HepG2 (cell line): Measurements from ENCODE around the gene TRIM25. TPM values are rescaled to one million over a fixed set of nuclear protein-coding genes. Genes with fewer than 3 reads are reported as not detected.

ENCODE experiments used
- ARID5B ChIP-seq: IDR thresholded peaks from 2 replicates; pipeline ENCODE4 v1.4.0; 2020; ENCODE audit warnings: mild to moderate bottlenecking, missing genetic modification reagents
- E2F5 ChIP-seq: sonication (generic); formaldehyde crosslinking; conservative IDR thresholded peaks from 2 replicates; pipeline ENCODE4 v1.4.0; 2020; ENCODE audit warnings: missing genetic modification reagents
- ESRRA ChIP-seq: sonication (generic); formaldehyde crosslinking; IDR thresholded peaks from 2 replicates; pipeline ENCODE4 v1.5.1; 2020; ENCODE audit warnings: mild to moderate bottlenecking, low read depth, missing genetic modification reagents
- HMG20B ChIP-seq: conservative IDR thresholded peaks from 2 replicates; pipeline ENCODE4 v1.6.1; 2016; ENCODE audit warnings: missing genetic modification reagents, missing compliant biosample characterization
- HNF4A ChIP-seq: sonication (generic); formaldehyde crosslinking; IDR thresholded peaks from 2 replicates; pipeline ENCODE4 v1.4.0; 2020; ENCODE audit warnings: missing genetic modification reagents
- HOXA3 ChIP-seq: sonication (generic); formaldehyde crosslinking; IDR thresholded peaks from 2 replicates; pipeline ENCODE4 v1.5.0; 2020; ENCODE audit warnings: missing genetic modification reagents
- KLF16 ChIP-seq, 2 experiments: sonication (generic) in 1 of 2; formaldehyde crosslinking in 1 of 2; IDR thresholded peaks; 2 replicates each; pipeline versions ENCODE4 v1.6.1 to v1.8.0; 2016 to 2023; ENCODE audit warnings: missing genetic modification reagents in 2 of 2, missing compliant biosample characterization in 1 of 2
- NFYB ChIP-seq: sonication (generic); formaldehyde crosslinking; IDR thresholded peaks from 2 replicates; pipeline ENCODE4 v1.4.0; 2020; ENCODE audit warnings: missing genetic modification reagents
- NR0B2 ChIP-seq: sonication (generic); formaldehyde crosslinking; IDR thresholded peaks from 2 replicates; pipeline ENCODE4 v1.4.0; 2020; ENCODE audit warnings: mild to moderate bottlenecking, missing genetic modification reagents
- PAF1 ChIP-seq: IDR thresholded peaks from 2 replicates; pipeline ENCODE4 v1.6.1; 2016; ENCODE audit warnings: missing genetic modification reagents, missing compliant biosample characterization
- POLR2AphosphoS2 ChIP-seq: IDR thresholded peaks from 2 replicates; pipeline ENCODE4 v1.6.1; 2011; ENCODE audit warnings: low read depth, low read length, improper control_type of control experiment
- SKI ChIP-seq: fragments of 450-650 bp; IDR thresholded peaks from one replicate; pipeline ENCODE4 v1.6.1; 2018; ENCODE audit warnings: mild to moderate bottlenecking; ENCODE audit not compliant: partially characterized antibody
- STAG1 ChIP-seq: sonication (generic); formaldehyde crosslinking; IDR thresholded peaks from 2 replicates; pipeline ENCODE4 v1.4.0; 2020; ENCODE audit warnings: missing genetic modification reagents
- TFE3 ChIP-seq: IDR thresholded peaks from 2 replicates; pipeline ENCODE4 v1.6.1; 2016
- ZIK1 ChIP-seq: sonication (generic); formaldehyde crosslinking; IDR thresholded peaks from 2 replicates; pipeline ENCODE4 v1.5.0; 2020; ENCODE audit warnings: mild to moderate bottlenecking, low read depth, missing genetic modification reagents, borderline replicate concordance
- ZMYM3 ChIP-seq: sonication (generic); formaldehyde crosslinking; IDR thresholded peaks from 2 replicates; pipeline ENCODE4 v1.5.1; 2020; ENCODE audit warnings: mild to moderate bottlenecking, missing genetic modification reagents
- ZNF12 ChIP-seq: sonication (generic); formaldehyde crosslinking; IDR thresholded peaks from 2 replicates; pipeline ENCODE4 v1.5.0; 2020; ENCODE audit warnings: missing genetic modification reagents
- ZNF136 ChIP-seq: sonication (generic); formaldehyde crosslinking; IDR thresholded peaks from 2 replicates; pipeline ENCODE4 v1.8.1; 2022; ENCODE audit warnings: low read depth, mild to moderate bottlenecking, moderate library complexity, missing genetic modification reagents
- ZNF678 ChIP-seq: sonication (generic); formaldehyde crosslinking; IDR thresholded peaks from 2 replicates; pipeline ENCODE4 v1.4.0; 2020; ENCODE audit warnings: mild to moderate bottlenecking, missing genetic modification reagents
- ZNF7 ChIP-seq: IDR thresholded peaks from 2 replicates; pipeline ENCODE4 v1.6.1; 2016; ENCODE audit warnings: missing biosample characterization, missing genetic modification reagents
- ZSCAN12 ChIP-seq: sonication (generic); formaldehyde crosslinking; IDR thresholded peaks from 2 replicates; pipeline ENCODE4 v1.9.0; 2021; ENCODE audit warnings: mild to moderate bottlenecking, missing genetic modification reagents
- ZUFSP ChIP-seq: sonication (generic); formaldehyde crosslinking; IDR thresholded peaks from 2 replicates; pipeline ENCODE4 v1.9.0; 2021; ENCODE audit warnings: missing genetic modification reagents, mild to moderate bottlenecking, borderline replicate concordance
- polyA plus RNA-seq, 8 experiments: library from polyadenylated mRNA; depleted of rRNA in 3 of 8; stranded (reverse) in 7 of 8; unstranded in 1 of 8; fragments of >200 nt; fragmentation: Illumina TruSeq in 4 of 8; extraction: Trizol in 4 of 8; gene quantifications; 2 replicates each; pipeline versions ENCODE4 v1.2.1 to v1.2.3, GENCODE V29; 2011 to 2016; ENCODE audit warnings: low read depth in 4 of 8, missing spikeins in 1 of 8, mixed read lengths in 1 of 8; ENCODE audit not compliant: insufficient read depth in 1 of 8
- total RNA-seq, 5 experiments: library from RNA; depleted of rRNA; stranded (reverse); fragments of >200 nt; fragmentation: Illumina TruSeq; extraction: Trizol; gene quantifications; 2 replicates each; pipeline ENCODE4 v1.2.3, GENCODE V29; 2016; ENCODE audit warnings: low read depth in 1 of 5

TRIM25 gene
- total and polyA plus RNA-seq, 2 of the 13 experiments (the other 11 are each of a cell fraction or from before 2014, with no cell fraction given), result 30.8 to 42.2 TPM

- peak; percentile 43 for TF ChIP-seq ZNF7 (CRISPR knock-in tag)
- no peak for TF ChIP-seq ZSCAN12 (CRISPR knock-in tag)
- TF ChIP-seq ZNF678 (CRISPR knock-in tag), result peak; percentile 73; the same call in 1 of the 2 replicates
- TF ChIP-seq STAG1 (CRISPR knock-in tag), result no peak; the same call in 1 of the 2 replicates
- peak; percentile 56 for TF ChIP-seq NR0B2 (CRISPR knock-in tag)
- peak; percentile 70; the same call in 1 of the 2 replicates for TF ChIP-seq ESRRA (CRISPR knock-in tag)
- TF ChIP-seq HMG20B (CRISPR knock-in tag), result peak; percentile 69; the same call in 1 of the 2 replicates
- TF ChIP-seq NFYB (CRISPR knock-in tag), result peak; percentile 6; the same call in 1 of the 2 replicates
- peak; percentile 86 for TF ChIP-seq ZNF136
- peak; percentile 30 to 86; a peak in 3 of 4 replicates for TF ChIP-seq KLF16 (CRISPR knock-in tag; IDR thresholded peaks at IDR 0.05)
- TF ChIP-seq HNF4A (CRISPR knock-in tag), result no peak
- peak; percentile 52; the same call in 1 of the 2 replicates for TF ChIP-seq HOXA3
- peak; percentile 72; the same call in 1 of the 2 replicates for TF ChIP-seq ZUFSP (CRISPR knock-in tag)
- peak; percentile 71 for TF ChIP-seq E2F5 (CRISPR knock-in tag)
- peak; percentile 35 for TF ChIP-seq SKI
- peak; percentile 93 for TF ChIP-seq TFE3 (CRISPR knock-in tag)
- TF ChIP-seq PAF1 (CRISPR knock-in tag), result no peak
- peak; percentile 73; the same call in 1 of the 2 replicates for TF ChIP-seq ARID5B
- TF ChIP-seq POLR2AphosphoS2, result no peak
- no peak; the same call in 1 of the 2 replicates for TF ChIP-seq ZNF12 (CRISPR knock-in tag)
- TF ChIP-seq ZIK1, result no peak; the same call in 1 of the 2 replicates
- peak; percentile 74; the same call in 1 of the 2 replicates for TF ChIP-seq ZMYM3 (CRISPR knock-in tag)
Observed at GRCh38 chr17:56913867-56914580, at the start of gene TRIM25 (continued).
